Muscle layer of duodenum (tissue), 2 donors: Measurements from ENCODE around the gene HPS4.
"Not testable (repeated sequence)": the region's sequence is repeated elsewhere in the genome, so short reads cannot be mapped to it uniquely, and the experiment has no call there.

Experiments
- H3K27ac ChIP-seq: one replicate; pipeline ENCODE4 v1.7.0; 2013; ENCODE audit warnings: mild to moderate bottlenecking, low read length
- H3K27me3 ChIP-seq: one replicate; pipeline ENCODE4 v1.7.0; 2013; ENCODE audit warnings: low read depth, mild to moderate bottlenecking, control low read depth, low read length
- H3K36me3 ChIP-seq, 2 donors: one replicate each; pipeline ENCODE4 v1.7.0; 2013; ENCODE audit warnings: low read length in 2 of 2, control low read depth in 1 of 2, mild to moderate bottlenecking in 1 of 2; ENCODE audit not compliant: insufficient read depth in 2 of 2, control insufficient read depth in 1 of 2
- H3K4me1 ChIP-seq, 2 donors: one replicate each; pipeline ENCODE4 v1.7.0; 2013; ENCODE audit warnings: low read length in 2 of 2, mild to moderate bottlenecking in 2 of 2, control low read depth in 1 of 2, moderate library complexity in 1 of 2; ENCODE audit not compliant: insufficient read depth in 2 of 2, control insufficient read depth in 1 of 2
- H3K4me3 ChIP-seq, 2 donors: one replicate each; pipeline ENCODE4 v1.7.0; 2013; ENCODE audit warnings: low read length in 2 of 2, low read depth in 1 of 2, mild to moderate bottlenecking in 1 of 2
- H3K9me3 ChIP-seq, 2 donors: one replicate each; pipeline ENCODE4 v1.7.0; 2013; ENCODE audit warnings: low read length in 2 of 2, control low read depth in 1 of 2, mild to moderate bottlenecking in 1 of 2; ENCODE audit not compliant: control insufficient read depth in 1 of 2
- donor health status: healthy.

Gene HPS4

GRCh38 chr22:26448941-26449340 lies 34.6 kb downstream of the HPS4 start:
- peaks cover 30 to 42% of the 10 kb centered on the region in 2 donors for H3K36me3 ChIP-seq
- peaks cover 0 to 5% of the 10 kb centered on the region in 2 donors for H3K4me1 ChIP-seq
- H3K9me3 ChIP-seq, result no peaks in the 10 kb centered on the region
- no peak overlapping the region for H3K27ac ChIP-seq
- no peaks in the 10 kb centered on the region for H3K27me3 ChIP-seq
- no peak overlapping the region for H3K4me3 ChIP-seq

DNA sequence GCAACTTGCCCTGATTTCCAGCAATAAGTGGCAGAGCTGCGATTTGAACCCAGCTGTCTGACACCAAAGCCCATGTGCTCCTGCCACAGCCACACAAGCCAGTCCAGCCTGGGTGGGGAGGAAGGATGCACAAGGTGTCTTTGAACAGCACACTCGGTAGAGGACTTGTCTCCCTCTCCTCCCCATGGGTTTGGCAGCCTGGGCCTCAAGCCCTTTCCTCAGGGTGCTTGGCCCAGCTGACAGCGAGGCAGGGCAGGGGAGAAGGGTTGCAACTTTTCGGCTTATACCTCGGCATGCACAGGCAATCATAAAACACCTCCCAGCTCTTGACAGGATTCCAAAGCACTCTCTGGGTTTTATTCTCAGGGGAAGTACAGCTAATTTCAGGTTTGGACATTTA lies 35.2 kb downstream of the HPS4 start:
- Histone ChIP-seq H3K27me3 (no peaks in the 10 kb centered on the region), H3K4me3 (no peak overlapping the region), H3K36me3 (peaks cover 25 to 36% of the 10 kb centered on the region in 2 donors), H3K9me3 (no peaks in the 10 kb centered on the region), H3K4me1 (peaks cover 0 to 5% of the 10 kb centered on the region in 2 donors), H3K27ac (no peak overlapping the region)

GRCh38 chr22:26447584-26448329 lies 35.8 kb downstream of the HPS4 start:
- Histone ChIP-seq H3K27ac (no peak overlapping the region), H3K9me3 (no peaks in the 10 kb centered on the region), H3K36me3 (peaks cover 22 to 30% of the 10 kb centered on the region in 2 donors), H3K27me3 (no peaks in the 10 kb centered on the region), H3K4me3 (no peak overlapping the region), H3K4me1 (peaks cover 0 to 5% of the 10 kb centered on the region in 2 donors)

DNA sequence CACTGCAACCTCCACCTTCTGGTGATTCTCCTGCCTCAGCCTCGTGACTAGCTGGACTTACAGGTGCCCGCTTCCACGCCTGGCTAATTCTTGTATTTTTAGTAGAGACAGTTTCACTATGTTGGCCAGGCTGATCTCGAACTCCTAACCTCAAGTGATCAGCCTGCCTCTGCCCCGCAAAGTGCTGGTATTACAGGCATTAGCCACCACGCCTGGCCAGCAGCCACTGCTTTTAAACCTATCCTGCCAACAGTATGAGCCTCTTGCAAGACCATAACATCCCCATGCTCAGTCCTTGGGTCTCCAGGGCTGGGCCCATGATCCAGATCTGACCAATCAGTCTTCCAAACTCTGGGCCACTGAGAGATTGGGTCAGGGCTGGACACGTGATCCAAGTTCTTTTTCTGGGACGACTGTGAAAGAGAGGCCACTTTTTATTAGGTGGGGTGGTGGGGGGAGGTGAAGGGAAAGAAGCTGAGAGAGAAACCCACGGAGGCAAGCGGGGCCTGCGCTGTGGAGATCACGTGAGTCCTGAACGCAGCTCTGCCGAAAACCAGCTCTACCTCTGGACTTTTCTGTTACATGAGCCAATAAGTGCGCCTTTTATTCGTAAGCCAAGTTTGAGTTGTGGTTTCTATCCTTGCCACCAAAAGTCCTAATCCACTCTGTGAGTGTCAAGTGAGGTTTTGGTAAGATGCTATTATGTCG lies 36.6 kb downstream of the HPS4 start:
- Histone ChIP-seq H3K4me3 (no peak overlapping the region), H3K36me3 (peaks cover 14 to 22% of the 10 kb centered on the region in 2 donors), H3K4me1 (peaks cover 0 to 5% of the 10 kb centered on the region in 2 donors), H3K27me3 (no peaks in the 10 kb centered on the region), H3K27ac (no peak overlapping the region), H3K9me3 (no peaks in the 10 kb centered on the region)

GRCh38 chr22:26445577-26446275 lies 37.9 kb downstream of the HPS4 start:
- H3K9me3 ChIP-seq, result no peaks in the 10 kb centered on the region
- no peak overlapping the region for H3K27ac ChIP-seq
- no peak overlapping the region for H3K4me3 ChIP-seq
- H3K4me1 ChIP-seq, result peaks cover 0 to 5% of the 10 kb centered on the region in 2 donors
- H3K36me3 ChIP-seq, result peaks cover 2 to 10% of the 10 kb centered on the region in 2 donors
- no peaks in the 10 kb centered on the region for H3K27me3 ChIP-seq

GRCh38 chr22:26444777-26445176 lies 38.8 kb downstream of the HPS4 start:
- Histone ChIP-seq H3K4me3 (no peak overlapping the region), H3K27ac (no peak overlapping the region), H3K4me1 (peaks cover 0 to 5% of the 10 kb centered on the region in 2 donors), H3K36me3 (peaks cover 0 to under 1% of the 10 kb centered on the region in 2 donors), H3K9me3 (no peaks in the 10 kb centered on the region), H3K27me3 (no peaks in the 10 kb centered on the region)

GRCh38 chr22:26443901-26444690 lies 39.5 kb downstream of the HPS4 start:
- no peaks in the 10 kb centered on the region for H3K9me3 ChIP-seq
- no peaks in the 10 kb centered on the region for H3K36me3 ChIP-seq
- no peak overlapping the region for H3K27ac ChIP-seq
- no peaks in the 10 kb centered on the region for H3K27me3 ChIP-seq
- peaks cover 0 to 5% of the 10 kb centered on the region in 2 donors for H3K4me1 ChIP-seq
- no peak overlapping the region for H3K4me3 ChIP-seq

GRCh38 chr22:26442086-26442756 lies 41.4 kb downstream of the HPS4 start:
- Histone ChIP-seq H3K27ac (no peak overlapping the region), H3K9me3 (no peaks in the 10 kb centered on the region), H3K27me3 (no peaks in the 10 kb centered on the region), H3K4me1 (no peaks in the 10 kb centered on the region), H3K36me3 (no peaks in the 10 kb centered on the region), H3K4me3 (no peak overlapping the region)

- H3K27ac ChIP-seq, result no peak overlapping the region
- H3K4me3 ChIP-seq, result no peak overlapping the region
- H3K27me3 ChIP-seq, result no peaks in the 10 kb centered on the region
- H3K9me3 ChIP-seq, result no peaks in the 10 kb centered on the region
- H3K4me1 ChIP-seq, result no peaks in the 10 kb centered on the region
- H3K36me3 ChIP-seq, result no peaks in the 10 kb centered on the region
Measured at GRCh38 chr22:26439559-26439958, 44.0 kb downstream of the HPS4 start.

DNA sequence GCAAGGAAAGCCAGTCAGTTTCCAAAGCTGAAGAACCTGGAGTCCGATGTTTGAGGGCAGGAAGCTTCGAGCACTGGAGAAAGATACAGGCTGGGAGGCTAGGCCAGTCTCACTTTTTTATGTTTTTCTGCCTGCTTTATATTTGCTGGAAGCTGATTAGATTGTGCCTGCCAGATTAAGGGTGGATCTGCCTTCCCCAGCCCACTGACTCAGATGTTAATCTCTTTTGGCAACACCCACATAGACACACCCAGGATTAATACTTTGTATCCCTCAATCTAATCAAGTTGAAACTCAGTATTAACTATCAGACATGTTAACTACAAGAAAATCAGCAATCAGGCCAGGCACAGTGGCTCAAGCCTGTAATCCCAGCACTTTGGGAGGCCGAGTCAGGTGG lies 44.8 kb downstream of the HPS4 start:
- not testable (repeated sequence) for H3K27me3 ChIP-seq, H3K4me3 ChIP-seq, H3K9me3 ChIP-seq, H3K4me1 ChIP-seq, H3K27ac ChIP-seq, H3K36me3 ChIP-seq
